PFSK-1 (cell line): ENCODE results near the gene ENOSF1.

Experiments
- FOXP2 ChIP-seq: optimal IDR thresholded peaks from 2 replicates; pipeline ENCODE3; 2011; ENCODE audit warnings: borderline replicate concordance, control low read depth, inconsistent platforms; ENCODE audit not compliant: insufficient read depth; ENCODE audit errors: extremely low read length, extremely low read depth
- POLR2AphosphoS5 ChIP-seq: IDR thresholded peaks from 2 replicates; pipeline ENCODE4 v1.6.1; 2012; ENCODE audit warnings: low read depth, mild to moderate bottlenecking, control low read depth, low read length, moderate library complexity
- TAF1 ChIP-seq: IDR thresholded peaks from 2 replicates; pipeline ENCODE4 v1.6.1; 2012; ENCODE audit warnings: low read length, control low read depth, borderline replicate concordance; ENCODE audit not compliant: insufficient read depth

GRCh38 chr18:710418-711300, 1.8 kb downstream of the ENOSF1 start:
- TF ChIP-seq POLR2AphosphoS5 (no peak), FOXP2 (no peak), TAF1 (no peak)
